GM10266 (cell line): ENCODE results near the gene TRNP1.

Experiments
- DNase-seq: peaks from one replicate; pipeline ENCODE4 v3.0.0; 2012; ENCODE audit errors: extremely low spot score
- TF ChIP-seq, protein P1 (sequence below): IDR thresholded peaks from 2 replicates; pipeline ENCODE4 v1.5.1; 2012; ENCODE audit warnings: mild to moderate bottlenecking, low read depth; ENCODE audit not compliant: control insufficient read depth, insufficient read depth; ENCODE audit errors: missing control alignments

TRNP1 gene

GRCh38 chr1:27033043-27033746 lies 39.7 kb downstream of the TRNP1 start:
- no peak for DNase-seq
- TF ChIP-seq, protein P1, sequence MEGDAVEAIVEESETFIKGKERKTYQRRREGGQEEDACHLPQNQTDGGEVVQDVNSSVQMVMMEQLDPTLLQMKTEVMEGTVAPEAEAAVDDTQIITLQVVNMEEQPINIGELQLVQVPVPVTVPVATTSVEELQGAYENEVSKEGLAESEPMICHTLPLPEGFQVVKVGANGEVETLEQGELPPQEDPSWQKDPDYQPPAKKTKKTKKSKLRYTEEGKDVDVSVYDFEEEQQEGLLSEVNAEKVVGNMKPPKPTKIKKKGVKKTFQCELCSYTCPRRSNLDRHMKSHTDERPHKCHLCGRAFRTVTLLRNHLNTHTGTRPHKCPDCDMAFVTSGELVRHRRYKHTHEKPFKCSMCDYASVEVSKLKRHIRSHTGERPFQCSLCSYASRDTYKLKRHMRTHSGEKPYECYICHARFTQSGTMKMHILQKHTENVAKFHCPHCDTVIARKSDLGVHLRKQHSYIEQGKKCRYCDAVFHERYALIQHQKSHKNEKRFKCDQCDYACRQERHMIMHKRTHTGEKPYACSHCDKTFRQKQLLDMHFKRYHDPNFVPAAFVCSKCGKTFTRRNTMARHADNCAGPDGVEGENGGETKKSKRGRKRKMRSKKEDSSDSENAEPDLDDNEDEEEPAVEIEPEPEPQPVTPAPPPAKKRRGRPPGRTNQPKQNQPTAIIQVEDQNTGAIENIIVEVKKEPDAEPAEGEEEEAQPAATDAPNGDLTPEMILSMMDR: no peak

DNA sequence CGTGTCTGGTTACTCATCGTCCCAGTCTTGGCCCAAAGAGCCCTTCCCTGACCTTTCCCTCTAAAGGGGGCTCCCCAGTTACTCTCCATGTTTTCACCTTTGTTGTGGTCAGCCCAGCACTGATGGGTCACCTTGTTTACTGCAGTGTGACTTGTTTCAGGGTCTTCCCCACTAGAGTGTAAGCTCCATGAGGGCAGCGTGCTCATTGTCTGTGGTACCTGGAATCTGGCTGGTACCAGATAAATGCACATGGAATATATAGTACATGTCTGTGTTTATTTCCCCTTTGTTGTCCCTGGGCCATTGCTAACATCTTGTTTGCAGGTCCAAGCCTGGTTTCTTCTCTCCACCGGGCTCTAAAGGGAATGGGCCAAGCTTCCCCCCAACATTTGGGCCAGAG lies 41.9 kb downstream of the TRNP1 start:
- no peak for DNase-seq
- TF ChIP-seq, protein P1: no peak

- no peak for DNase-seq
- TF ChIP-seq, protein P1: no peak
Measured at GRCh38 chr1:27036718-27037117, 43.2 kb downstream of the TRNP1 start.

DNA sequence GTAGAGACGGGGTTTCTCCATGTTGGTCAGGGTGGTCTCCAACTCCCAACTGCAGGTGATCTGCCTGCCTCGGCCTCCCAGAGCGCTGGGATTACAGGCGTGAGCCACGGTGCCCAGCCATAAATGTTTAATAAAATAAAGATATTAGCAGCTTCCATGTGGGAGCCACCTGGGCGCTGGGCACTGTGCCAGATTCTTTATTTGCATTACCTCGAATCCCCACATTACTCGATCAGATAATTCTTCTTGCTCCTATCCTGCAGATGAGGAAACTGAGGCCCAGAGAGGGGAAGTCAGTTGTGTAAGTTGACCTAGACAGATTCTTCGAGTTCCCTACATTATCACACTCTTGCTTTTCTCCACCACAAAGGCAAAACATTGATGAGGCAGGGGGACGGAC lies 44.0 kb downstream of the TRNP1 start:
- no peak for DNase-seq
- TF ChIP-seq, protein P1: no peak

GRCh38 chr1:27038020-27038419 lies 44.5 kb downstream of the TRNP1 start:
- DNase-seq: no peak
- TF ChIP-seq, protein P1: no peak

- no peak for DNase-seq
- TF ChIP-seq, protein P1: no peak
Measured at GRCh38 chr1:27042670-27043069, 49.2 kb downstream of the TRNP1 start.

GRCh38 chr1:27044613-27045151 lies 51.2 kb downstream of the TRNP1 start:
- TF ChIP-seq, protein P1: peak; percentile 99
- peak; percentile 84 for DNase-seq
